Measurements from ENCODE around the gene TJP2. TPM values are rescaled to one million over a fixed set of nuclear protein-coding genes. Genes with fewer than 3 reads are reported as not detected.

TJP2 gene
- total and polyA plus RNA-seq, 10 of the 15 experiments (the other 5 are each of a cell fraction or from before 2014, with no cell fraction given) = 6.4 to 59.9 (median 29.7) TPM

DNA sequence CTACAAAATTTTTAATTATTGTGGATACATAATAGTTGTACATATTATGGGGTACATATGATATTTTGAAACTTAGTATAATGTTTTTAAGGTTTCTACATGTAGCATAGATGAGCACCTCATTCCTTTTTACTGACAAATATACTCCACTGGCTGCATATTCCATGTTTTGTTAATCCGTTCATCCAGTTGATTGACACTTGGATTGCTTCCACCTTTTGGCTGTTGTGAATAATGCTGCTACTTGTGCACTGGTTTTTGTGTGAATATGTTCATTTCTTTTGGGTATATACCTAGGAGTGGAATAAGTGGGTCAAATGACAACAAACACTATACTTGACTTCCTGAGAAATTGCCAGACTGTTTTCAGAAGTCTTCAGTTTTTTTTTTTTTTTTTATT is 148.2 kb downstream of the TJP2 start:
- Histone ChIP-seq H3K4me1 (ENCODE audit: control insufficient read depth, insufficient read depth, low read length) (no peaks in the 10 kb centered on the region), H3K79me2 (ENCODE audit: control insufficient read depth, insufficient read depth, low read length) (no peaks in the 10 kb centered on the region), H3K9ac (ENCODE audit: control insufficient read depth, insufficient read depth, low read length) (no peak overlapping the region), H3K36me3 (ENCODE audit: control insufficient read depth in 2 of 2, insufficient read depth in 2 of 2, low read length in 1 of 2) (no peaks in the 10 kb centered on the region), H4K20me1 (ENCODE audit: control insufficient read depth, insufficient read depth) (no peaks in the 10 kb centered on the region), H3K27me3 (replicated peaks in 1 of 2; ENCODE audit: control insufficient read depth in 2 of 2, insufficient read depth in 2 of 2, low read length in 1 of 2) (peaks cover 4 to 14% of the 10 kb centered on the region in 2 experiments), H3K9me3 (replicated peaks; ENCODE audit: control insufficient read depth, insufficient read depth, low read length) (no peaks in the 10 kb centered on the region), H3K27ac (ENCODE audit: control insufficient read depth, insufficient read depth) (no peak overlapping the region), H2AFZ (ENCODE audit: control insufficient read depth, low read depth, low read length) (no peak overlapping the region), H3K4me2 (ENCODE audit: control insufficient read depth, insufficient read depth) (no peak overlapping the region), H3K4me3 (no peak overlapping the region)
- in situ Hi-C loops (cut with MboI) (no loop called here), intact Hi-C loops (cut with micrococcal nuclease; ENCODE audit: unreplicated experiment) (no loop called here)
- ChIA-PET CTCF (no interaction called here), RAD21 (ENCODE audit: unreplicated experiment) (no interaction called here), SMC1A (ENCODE audit: uncharacterized antibody, unreplicated experiment) (no interaction called here), POLR2A (no interaction called here)
- no TSS peak for BruUV-seq (replicated peaks)
- FAIRE-seq = no peak
- ATAC-seq = no peak
- no peak for DNase-seq (ENCODE audit: low read depth, low spot score)
- WGBS (ENCODE audit: insufficient coverage, insufficient replicate concordance, low lambda C conversion rate, missing lambda C conversion rate) = 7% methylated on average over 1 of the region's 1 CpG
- TF ChIP-seq JUND (IDR thresholded peaks at IDR 0.05; ENCODE audit: low read depth, low read length) (no peak), CHD2 (IDR thresholded peaks at IDR 0.05; ENCODE audit: borderline replicate concordance, low read depth, low read length) (no peak), ZNF384 (IDR thresholded peaks at IDR 0.05; ENCODE audit: borderline replicate concordance, low read depth, low read length) (no peak), SMAD5 (IDR thresholded peaks at IDR 0.05; ENCODE audit: low read depth) (no peak), EP300 (IDR thresholded peaks at IDR 0.05; ENCODE audit: borderline replicate concordance in 1 of 2, control insufficient read depth in 1 of 2, low read depth in 2 of 2, low read length in 2 of 2) (no peak), ZSCAN29 (IDR thresholded peaks at IDR 0.05) (no peak), ASH2L (IDR thresholded peaks at IDR 0.05; ENCODE audit: borderline replicate concordance, low read depth) (no peak), EGR1 (IDR thresholded peaks at IDR 0.05; ENCODE audit: borderline replicate concordance in 1 of 2, low read depth in 2 of 2, low read length in 2 of 2) (no peak), LARP7 (IDR thresholded peaks at IDR 0.05) (no peak)
- TF ChIP-seq, protein P1, sequence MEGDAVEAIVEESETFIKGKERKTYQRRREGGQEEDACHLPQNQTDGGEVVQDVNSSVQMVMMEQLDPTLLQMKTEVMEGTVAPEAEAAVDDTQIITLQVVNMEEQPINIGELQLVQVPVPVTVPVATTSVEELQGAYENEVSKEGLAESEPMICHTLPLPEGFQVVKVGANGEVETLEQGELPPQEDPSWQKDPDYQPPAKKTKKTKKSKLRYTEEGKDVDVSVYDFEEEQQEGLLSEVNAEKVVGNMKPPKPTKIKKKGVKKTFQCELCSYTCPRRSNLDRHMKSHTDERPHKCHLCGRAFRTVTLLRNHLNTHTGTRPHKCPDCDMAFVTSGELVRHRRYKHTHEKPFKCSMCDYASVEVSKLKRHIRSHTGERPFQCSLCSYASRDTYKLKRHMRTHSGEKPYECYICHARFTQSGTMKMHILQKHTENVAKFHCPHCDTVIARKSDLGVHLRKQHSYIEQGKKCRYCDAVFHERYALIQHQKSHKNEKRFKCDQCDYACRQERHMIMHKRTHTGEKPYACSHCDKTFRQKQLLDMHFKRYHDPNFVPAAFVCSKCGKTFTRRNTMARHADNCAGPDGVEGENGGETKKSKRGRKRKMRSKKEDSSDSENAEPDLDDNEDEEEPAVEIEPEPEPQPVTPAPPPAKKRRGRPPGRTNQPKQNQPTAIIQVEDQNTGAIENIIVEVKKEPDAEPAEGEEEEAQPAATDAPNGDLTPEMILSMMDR (IDR thresholded peaks at IDR 0.05 in 2 of 3, conservative IDR thresholded peaks at IDR 0.05 in 1 of 3; ENCODE audit: control insufficient read depth in 2 of 3, extremely low read depth in 1 of 3, insufficient read depth in 1 of 3, low read depth in 3 of 3, low read length in 3 of 3) = no peak
- TF ChIP-seq, protein P2, sequence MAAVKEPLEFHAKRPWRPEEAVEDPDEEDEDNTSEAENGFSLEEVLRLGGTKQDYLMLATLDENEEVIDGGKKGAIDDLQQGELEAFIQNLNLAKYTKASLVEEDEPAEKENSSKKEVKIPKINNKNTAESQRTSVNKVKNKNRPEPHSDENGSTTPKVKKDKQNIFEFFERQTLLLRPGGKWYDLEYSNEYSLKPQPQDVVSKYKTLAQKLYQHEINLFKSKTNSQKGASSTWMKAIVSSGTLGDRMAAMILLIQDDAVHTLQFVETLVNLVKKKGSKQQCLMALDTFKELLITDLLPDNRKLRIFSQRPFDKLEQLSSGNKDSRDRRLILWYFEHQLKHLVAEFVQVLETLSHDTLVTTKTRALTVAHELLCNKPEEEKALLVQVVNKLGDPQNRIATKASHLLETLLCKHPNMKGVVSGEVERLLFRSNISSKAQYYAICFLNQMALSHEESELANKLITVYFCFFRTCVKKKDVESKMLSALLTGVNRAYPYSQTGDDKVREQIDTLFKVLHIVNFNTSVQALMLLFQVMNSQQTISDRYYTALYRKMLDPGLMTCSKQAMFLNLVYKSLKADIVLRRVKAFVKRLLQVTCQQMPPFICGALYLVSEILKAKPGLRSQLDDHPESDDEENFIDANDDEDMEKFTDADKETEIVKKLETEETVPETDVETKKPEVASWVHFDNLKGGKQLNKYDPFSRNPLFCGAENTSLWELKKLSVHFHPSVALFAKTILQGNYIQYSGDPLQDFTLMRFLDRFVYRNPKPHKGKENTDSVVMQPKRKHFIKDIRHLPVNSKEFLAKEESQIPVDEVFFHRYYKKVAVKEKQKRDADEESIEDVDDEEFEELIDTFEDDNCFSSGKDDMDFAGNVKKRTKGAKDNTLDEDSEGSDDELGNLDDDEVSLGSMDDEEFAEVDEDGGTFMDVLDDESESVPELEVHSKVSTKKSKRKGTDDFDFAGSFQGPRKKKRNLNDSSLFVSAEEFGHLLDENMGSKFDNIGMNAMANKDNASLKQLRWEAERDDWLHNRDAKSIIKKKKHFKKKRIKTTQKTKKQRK (IDR thresholded peaks at IDR 0.05; ENCODE audit: low read depth, low read length) = no peak
- TF ChIP-seq, protein P3, sequence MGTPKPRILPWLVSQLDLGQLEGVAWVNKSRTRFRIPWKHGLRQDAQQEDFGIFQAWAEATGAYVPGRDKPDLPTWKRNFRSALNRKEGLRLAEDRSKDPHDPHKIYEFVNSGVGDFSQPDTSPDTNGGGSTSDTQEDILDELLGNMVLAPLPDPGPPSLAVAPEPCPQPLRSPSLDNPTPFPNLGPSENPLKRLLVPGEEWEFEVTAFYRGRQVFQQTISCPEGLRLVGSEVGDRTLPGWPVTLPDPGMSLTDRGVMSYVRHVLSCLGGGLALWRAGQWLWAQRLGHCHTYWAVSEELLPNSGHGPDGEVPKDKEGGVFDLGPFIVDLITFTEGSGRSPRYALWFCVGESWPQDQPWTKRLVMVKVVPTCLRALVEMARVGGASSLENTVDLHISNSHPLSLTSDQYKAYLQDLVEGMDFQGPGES (IDR thresholded peaks at IDR 0.05) = no peak
- TF ChIP-seq, protein P4, sequence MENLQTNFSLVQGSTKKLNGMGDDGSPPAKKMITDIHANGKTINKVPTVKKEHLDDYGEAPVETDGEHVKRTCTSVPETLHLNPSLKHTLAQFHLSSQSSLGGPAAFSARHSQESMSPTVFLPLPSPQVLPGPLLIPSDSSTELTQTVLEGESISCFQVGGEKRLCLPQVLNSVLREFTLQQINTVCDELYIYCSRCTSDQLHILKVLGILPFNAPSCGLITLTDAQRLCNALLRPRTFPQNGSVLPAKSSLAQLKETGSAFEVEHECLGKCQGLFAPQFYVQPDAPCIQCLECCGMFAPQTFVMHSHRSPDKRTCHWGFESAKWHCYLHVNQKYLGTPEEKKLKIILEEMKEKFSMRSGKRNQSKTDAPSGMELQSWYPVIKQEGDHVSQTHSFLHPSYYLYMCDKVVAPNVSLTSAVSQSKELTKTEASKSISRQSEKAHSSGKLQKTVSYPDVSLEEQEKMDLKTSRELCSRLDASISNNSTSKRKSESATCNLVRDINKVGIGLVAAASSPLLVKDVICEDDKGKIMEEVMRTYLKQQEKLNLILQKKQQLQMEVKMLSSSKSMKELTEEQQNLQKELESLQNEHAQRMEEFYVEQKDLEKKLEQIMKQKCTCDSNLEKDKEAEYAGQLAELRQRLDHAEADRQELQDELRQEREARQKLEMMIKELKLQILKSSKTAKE (IDR thresholded peaks at IDR 0.05; ENCODE audit: low read depth, poor library complexity, severe bottlenecking) = no peak
- TF ChIP-seq, protein P5, sequence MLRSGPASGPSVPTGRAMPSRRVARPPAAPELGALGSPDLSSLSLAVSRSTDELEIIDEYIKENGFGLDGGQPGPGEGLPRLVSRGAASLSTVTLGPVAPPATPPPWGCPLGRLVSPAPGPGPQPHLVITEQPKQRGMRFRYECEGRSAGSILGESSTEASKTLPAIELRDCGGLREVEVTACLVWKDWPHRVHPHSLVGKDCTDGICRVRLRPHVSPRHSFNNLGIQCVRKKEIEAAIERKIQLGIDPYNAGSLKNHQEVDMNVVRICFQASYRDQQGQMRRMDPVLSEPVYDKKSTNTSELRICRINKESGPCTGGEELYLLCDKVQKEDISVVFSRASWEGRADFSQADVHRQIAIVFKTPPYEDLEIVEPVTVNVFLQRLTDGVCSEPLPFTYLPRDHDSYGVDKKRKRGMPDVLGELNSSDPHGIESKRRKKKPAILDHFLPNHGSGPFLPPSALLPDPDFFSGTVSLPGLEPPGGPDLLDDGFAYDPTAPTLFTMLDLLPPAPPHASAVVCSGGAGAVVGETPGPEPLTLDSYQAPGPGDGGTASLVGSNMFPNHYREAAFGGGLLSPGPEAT (IDR thresholded peaks at IDR 0.05; ENCODE audit: low read depth) = no peak

Measured in GM12878 (cell line).